Measurements from ENCODE around the gene TTC9C. TPM values are rescaled to one million over a fixed set of nuclear protein-coding genes. Genes with fewer than 3 reads are reported as not detected.

TTC9C gene
- total and polyA plus RNA-seq, 2 of the 13 experiments (the other 11 are each of a cell fraction or from before 2014, with no cell fraction given) = 28.0 to 36.4 TPM

GRCh38 chr11:62726156-62726914 is 2.0 kb upstream of the TTC9C start (continued):
- TF ChIP-seq, protein P1, sequence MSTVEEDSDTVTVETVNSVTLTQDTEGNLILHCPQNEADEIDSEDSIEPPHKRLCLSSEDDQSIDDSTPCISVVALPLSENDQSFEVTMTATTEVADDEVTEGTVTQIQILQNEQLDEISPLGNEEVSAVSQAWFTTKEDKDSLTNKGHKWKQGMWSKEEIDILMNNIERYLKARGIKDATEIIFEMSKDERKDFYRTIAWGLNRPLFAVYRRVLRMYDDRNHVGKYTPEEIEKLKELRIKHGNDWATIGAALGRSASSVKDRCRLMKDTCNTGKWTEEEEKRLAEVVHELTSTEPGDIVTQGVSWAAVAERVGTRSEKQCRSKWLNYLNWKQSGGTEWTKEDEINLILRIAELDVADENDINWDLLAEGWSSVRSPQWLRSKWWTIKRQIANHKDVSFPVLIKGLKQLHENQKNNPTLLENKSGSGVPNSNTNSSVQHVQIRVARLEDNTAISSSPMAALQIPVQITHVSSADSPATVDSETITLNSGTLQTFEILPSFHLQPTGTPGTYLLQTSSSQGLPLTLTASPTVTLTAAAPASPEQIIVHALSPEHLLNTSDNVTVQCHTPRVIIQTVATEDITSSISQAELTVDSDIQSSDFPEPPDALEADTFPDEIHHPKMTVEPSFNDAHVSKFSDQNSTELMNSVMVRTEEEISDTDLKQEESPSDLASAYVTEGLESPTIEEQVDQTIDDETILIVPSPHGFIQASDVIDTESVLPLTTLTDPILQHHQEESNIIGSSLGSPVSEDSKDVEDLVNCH (CRISPR knock-in tag; IDR thresholded peaks at IDR 0.05) = no peak
- no peak for TF ChIP-seq ZNF33A (CRISPR knock-in tag; IDR thresholded peaks at IDR 0.05; ENCODE audit: borderline replicate concordance)
- TF ChIP-seq CBFB (CRISPR knock-in tag; IDR thresholded peaks at IDR 0.05) = no peak
- TF ChIP-seq BCL6 (CRISPR knock-in tag; IDR thresholded peaks at IDR 0.05) = no peak
- TF ChIP-seq, protein P2, sequence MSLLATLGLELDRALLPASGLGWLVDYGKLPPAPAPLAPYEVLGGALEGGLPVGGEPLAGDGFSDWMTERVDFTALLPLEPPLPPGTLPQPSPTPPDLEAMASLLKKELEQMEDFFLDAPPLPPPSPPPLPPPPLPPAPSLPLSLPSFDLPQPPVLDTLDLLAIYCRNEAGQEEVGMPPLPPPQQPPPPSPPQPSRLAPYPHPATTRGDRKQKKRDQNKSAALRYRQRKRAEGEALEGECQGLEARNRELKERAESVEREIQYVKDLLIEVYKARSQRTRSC (CRISPR knock-in tag; IDR thresholded peaks at IDR 0.05; ENCODE audit: low read depth) = no peak
- no peak for TF ChIP-seq ZNF276 (CRISPR knock-in tag; IDR thresholded peaks at IDR 0.05; ENCODE audit: low read depth)
- peak; percentile 1; the same call in 1 of the 2 replicates for TF ChIP-seq KDM5B (CRISPR knock-in tag; IDR thresholded peaks at IDR 0.05; ENCODE audit: borderline replicate concordance)
- TF ChIP-seq TBX2 (CRISPR knock-in tag; IDR thresholded peaks at IDR 0.05; ENCODE audit: borderline replicate concordance) = peak; percentile 54; the same call in 1 of the 2 replicates
- no peak for TF ChIP-seq MXI1 (IDR thresholded peaks at IDR 0.05; ENCODE audit: borderline replicate concordance, low read depth, low read length)
- TF ChIP-seq SOX5 (CRISPR knock-in tag; IDR thresholded peaks at IDR 0.05; ENCODE audit: borderline replicate concordance) = no peak
- no peak for TF ChIP-seq ZNF703 (CRISPR knock-in tag; IDR thresholded peaks at IDR 0.05; ENCODE audit: borderline replicate concordance)
- no peak for TF ChIP-seq HES4 (CRISPR knock-in tag; IDR thresholded peaks at IDR 0.05; ENCODE audit: borderline replicate concordance)
- TF ChIP-seq ZNF296 (CRISPR knock-in tag; conservative IDR thresholded peaks at IDR 0.05) = 0 out of 2 replicates have a peak, but pooled peaks have one; percentile 1
- TF ChIP-seq, protein P3, sequence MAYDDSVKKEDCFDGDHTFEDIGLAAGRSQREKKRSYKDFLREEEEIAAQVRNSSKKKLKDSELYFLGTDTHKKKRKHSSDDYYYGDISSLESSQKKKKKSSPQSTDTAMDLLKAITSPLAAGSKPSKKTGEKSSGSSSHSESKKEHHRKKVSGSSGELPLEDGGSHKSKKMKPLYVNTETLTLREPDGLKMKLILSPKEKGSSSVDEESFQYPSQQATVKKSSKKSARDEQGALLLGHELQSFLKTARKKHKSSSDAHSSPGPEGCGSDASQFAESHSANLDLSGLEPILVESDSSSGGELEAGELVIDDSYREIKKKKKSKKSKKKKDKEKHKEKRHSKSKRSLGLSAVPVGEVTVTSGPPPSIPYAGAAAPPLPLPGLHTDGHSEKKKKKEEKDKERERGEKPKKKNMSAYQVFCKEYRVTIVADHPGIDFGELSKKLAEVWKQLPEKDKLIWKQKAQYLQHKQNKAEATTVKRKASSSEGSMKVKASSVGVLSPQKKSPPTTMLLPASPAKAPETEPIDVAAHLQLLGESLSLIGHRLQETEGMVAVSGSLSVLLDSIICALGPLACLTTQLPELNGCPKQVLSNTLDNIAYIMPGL (CRISPR knock-in tag; IDR thresholded peaks at IDR 0.05; ENCODE audit: borderline replicate concordance in 1 of 2, low read depth in 1 of 2) = no peak
- TF ChIP-seq FOXP1 (IDR thresholded peaks at IDR 0.05) = no peak
- no peak for TF ChIP-seq FOXP1 (CRISPR knock-in tag; IDR thresholded peaks at IDR 0.05)
- TF ChIP-seq, protein P4, sequence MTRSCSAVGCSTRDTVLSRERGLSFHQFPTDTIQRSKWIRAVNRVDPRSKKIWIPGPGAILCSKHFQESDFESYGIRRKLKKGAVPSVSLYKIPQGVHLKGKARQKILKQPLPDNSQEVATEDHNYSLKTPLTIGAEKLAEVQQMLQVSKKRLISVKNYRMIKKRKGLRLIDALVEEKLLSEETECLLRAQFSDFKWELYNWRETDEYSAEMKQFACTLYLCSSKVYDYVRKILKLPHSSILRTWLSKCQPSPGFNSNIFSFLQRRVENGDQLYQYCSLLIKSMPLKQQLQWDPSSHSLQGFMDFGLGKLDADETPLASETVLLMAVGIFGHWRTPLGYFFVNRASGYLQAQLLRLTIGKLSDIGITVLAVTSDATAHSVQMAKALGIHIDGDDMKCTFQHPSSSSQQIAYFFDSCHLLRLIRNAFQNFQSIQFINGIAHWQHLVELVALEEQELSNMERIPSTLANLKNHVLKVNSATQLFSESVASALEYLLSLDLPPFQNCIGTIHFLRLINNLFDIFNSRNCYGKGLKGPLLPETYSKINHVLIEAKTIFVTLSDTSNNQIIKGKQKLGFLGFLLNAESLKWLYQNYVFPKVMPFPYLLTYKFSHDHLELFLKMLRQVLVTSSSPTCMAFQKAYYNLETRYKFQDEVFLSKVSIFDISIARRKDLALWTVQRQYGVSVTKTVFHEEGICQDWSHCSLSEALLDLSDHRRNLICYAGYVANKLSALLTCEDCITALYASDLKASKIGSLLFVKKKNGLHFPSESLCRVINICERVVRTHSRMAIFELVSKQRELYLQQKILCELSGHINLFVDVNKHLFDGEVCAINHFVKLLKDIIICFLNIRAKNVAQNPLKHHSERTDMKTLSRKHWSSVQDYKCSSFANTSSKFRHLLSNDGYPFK (CRISPR knock-in tag; IDR thresholded peaks at IDR 0.05; ENCODE audit: borderline replicate concordance) = no peak
